CD14-positive monocyte (primary cell): ENCODE data around the gene PDGFD. TPM values are rescaled to one million over a fixed set of nuclear protein-coding genes. Genes with fewer than 3 reads are reported as not detected.

Experiments
- DNase-seq, 3 donors: peaks; one replicate each; pipeline ENCODE4 v3.0.0-alpha.2; 2011 to 2022
- H2AFZ ChIP-seq: 2 replicates; pipeline ENCODE4 v1.6.0; 2012; ENCODE audit warnings: mild to moderate bottlenecking, low read depth, low read length, inconsistent platforms; ENCODE audit not compliant: insufficient read depth, poor library complexity, severe bottlenecking
- H3K27ac ChIP-seq, 2 donors: 1 replicate in 1 of 2; 2 replicates in 1 of 2; pipeline ENCODE4 v1.5.1; 2012 to 2013; ENCODE audit warnings: low read length in 2 of 2, control low read depth in 1 of 2, inconsistent platforms in 1 of 2, low read depth in 1 of 2, mild to moderate bottlenecking in 1 of 2
- H3K27me3 ChIP-seq, 2 donors: one replicate each; pipeline versions ENCODE4 v1.6.0 to v1.6.1; 2011 to 2013; ENCODE audit warnings: low read length in 2 of 2; ENCODE audit not compliant: control insufficient read depth in 2 of 2, insufficient read depth in 2 of 2
- H3K36me3 ChIP-seq, 2 donors: replicated peaks in 1 of 2; 1 replicate in 1 of 2; 2 replicates in 1 of 2; pipeline versions ENCODE4 v1.5.1 to v1.6.1; 2012 to 2013; ENCODE audit warnings: low read length in 2 of 2, control low read depth in 1 of 2, inconsistent platforms in 1 of 2, mild to moderate bottlenecking in 1 of 2; ENCODE audit not compliant: insufficient read depth in 2 of 2, control insufficient read depth in 1 of 2
- H3K4me1 ChIP-seq, 2 donors: 1 replicate in 1 of 2; 2 replicates in 1 of 2; pipeline versions ENCODE4 v1.5.1 to v1.6.1; 2012 to 2013; ENCODE audit warnings: low read length in 2 of 2, control low read depth in 1 of 2, inconsistent platforms in 1 of 2, mild to moderate bottlenecking in 1 of 2, moderate library complexity in 1 of 2; ENCODE audit not compliant: insufficient read depth in 2 of 2, control insufficient read depth in 1 of 2
- H3K4me2 ChIP-seq: replicated peaks from 2 replicates; pipeline ENCODE3; 2012; ENCODE audit warnings: low read length, moderate library complexity, mild to moderate bottlenecking; ENCODE audit not compliant: poor library complexity, severe bottlenecking; ENCODE audit errors: extremely low read depth
- H3K4me3 ChIP-seq, 3 experiments: fragments of 200-600 bp in 1 of 3; sonication (generic) in 1 of 3; replicated peaks in 1 of 3; 1 replicate in 2 of 3; 2 replicates in 1 of 3; pipeline ENCODE4 v1.5.1; 2011 to 2013; ENCODE audit warnings: low read length in 3 of 3, mild to moderate bottlenecking in 3 of 3, control low read depth in 2 of 3, low read depth in 2 of 3, inconsistent platforms in 1 of 3, moderate library complexity in 1 of 3
- H3K79me2 ChIP-seq: 2 replicates; pipeline ENCODE4 v1.6.0; 2012; ENCODE audit warnings: mild to moderate bottlenecking, control low read depth, inconsistent platforms, low read length, moderate library complexity; ENCODE audit not compliant: insufficient read depth
- H3K9ac ChIP-seq: 2 replicates; pipeline ENCODE4 v1.6.0; 2017; ENCODE audit warnings: low read length, mild to moderate bottlenecking; ENCODE audit not compliant: insufficient read depth, poor library complexity, severe bottlenecking
- H3K9me3 ChIP-seq, 2 donors: replicated peaks in 1 of 2; 1 replicate in 1 of 2; 2 replicates in 1 of 2; pipeline versions ENCODE4 v1.5.1 to v1.6.1; 2012 to 2013; ENCODE audit warnings: low read length in 2 of 2, control low read depth in 1 of 2; ENCODE audit not compliant: control insufficient read depth in 1 of 2, insufficient read depth in 1 of 2
- H4K20me1 ChIP-seq: 2 replicates; pipeline ENCODE4 v1.6.0; 2012; ENCODE audit warnings: mild to moderate bottlenecking, low read length, control low read depth, moderate library complexity; ENCODE audit not compliant: insufficient read depth
- H3K27ac Mint-ChIP-seq, 7 donors: one replicate each; pipeline ENCODE4 v1.8.0; 2020; ENCODE audit warnings: mild to moderate bottlenecking in 7 of 7, mixed read lengths in 7 of 7, moderate library complexity in 6 of 7, inconsistent platforms in 2 of 7
- H3K27me3 Mint-ChIP-seq, 3 donors: one replicate each; pipeline ENCODE4 v1.8.0; 2021 to 2022; ENCODE audit warnings: low read depth in 3 of 3, mild to moderate bottlenecking in 3 of 3, mixed read lengths in 3 of 3, moderate library complexity in 3 of 3, inconsistent platforms in 1 of 3
- H3K36me3 Mint-ChIP-seq, 2 donors: one replicate each; pipeline ENCODE4 v1.8.0; 2020; ENCODE audit warnings: mixed read lengths in 2 of 2, inconsistent platforms in 1 of 2, mild to moderate bottlenecking in 1 of 2
- H3K4me1 Mint-ChIP-seq: one replicate; pipeline ENCODE4 v1.8.0; 2020; ENCODE audit warnings: mild to moderate bottlenecking, mixed read lengths
- H3K4me3 Mint-ChIP-seq, 2 donors: one replicate each; pipeline ENCODE4 v1.8.0; 2020; ENCODE audit warnings: mild to moderate bottlenecking in 2 of 2, mixed read lengths in 2 of 2, moderate library complexity in 1 of 2
- H3K9me3 Mint-ChIP-seq, 7 donors: one replicate each; pipeline ENCODE4 v1.8.0; 2020 to 2022; ENCODE audit warnings: mixed read lengths in 7 of 7, mild to moderate bottlenecking in 6 of 7, moderate library complexity in 6 of 7, inconsistent platforms in 2 of 7
- CTCF ChIP-seq: fragments of 200-600 bp; IDR thresholded peaks from one replicate; pipeline ENCODE4 v1.8.0; 2022; ENCODE audit warnings: antibody characterized with exemption, mild to moderate bottlenecking
- WGBS: methylation state at CpG from one replicate; pipeline ENCODE4 v1.1.5; 2013; ENCODE audit warnings: missing lambda C conversion rate; ENCODE audit not compliant: insufficient coverage; 5-methylcytosine and 5-hydroxymethylcytosine counted together
- intact Hi-C, 2 donors: fragments of 100-400 bp; cut with micrococcal nuclease; formaldehyde crosslinking; loops; one replicate each; pipeline versions ENCODE4 v1.15.0 to v1.15.1; 2023
- polyA plus RNA-seq, 3 donors: library from polyadenylated mRNA; depleted of rRNA in 1 of 3; unstranded in 2 of 3; stranded (reverse) in 1 of 3; fragments of 300-500 nt in 2 of 3; fragments of >200 nt in 1 of 3; fragmentation: Illumina TruSeq in 2 of 3; gene quantifications; 1 replicate in 2 of 3; 2 replicates in 1 of 3; pipeline ENCODE4 v1.2.3, GENCODE V29; 2012 to 2021

Gene PDGFD
- polyA plus RNA-seq, 3 donors, result 0.05 to 0.15 TPM; not detected in 1

- H3K4me3 ChIP-seq, result no peak overlapping the region
- TF ChIP-seq CTCF, result no peak
Observed at GRCh38 chr11:103993507-103993906, 170.4 kb downstream of the PDGFD start.

GRCh38 chr11:103988595-103988969, 175.4 kb downstream of the PDGFD start:
- Histone ChIP-seq H3K9me3 (no peaks in the 10 kb centered on the region), H3K27ac (no peak overlapping the region), H3K27me3 (no peaks in the 10 kb centered on the region), H3K79me2 (no peaks in the 10 kb centered on the region), H3K4me2 (no peak overlapping the region), H2AFZ (no peak overlapping the region), H3K4me1 (no peaks in the 10 kb centered on the region), H4K20me1 (no peaks in the 10 kb centered on the region), H3K36me3 (no peaks in the 10 kb centered on the region), H3K4me3 (no peak overlapping the region), H3K9ac (no peak overlapping the region)
- intact Hi-C loops, result no loop called here
- 100% methylated on average over 2 of the region's 4 CpGs for WGBS
- peaks cover 0 to 3% (median 0%) of the 10 kb centered on the region in 7 donors for H3K9me3 Mint-ChIP-seq
- H3K4me1 Mint-ChIP-seq, result no peaks in the 10 kb centered on the region
- H3K36me3 Mint-ChIP-seq, result no peaks in the 10 kb centered on the region
- no peak overlapping the region for H3K4me3 Mint-ChIP-seq
- no peak for TF ChIP-seq CTCF
- no peaks in the 10 kb centered on the region for H3K27me3 Mint-ChIP-seq
- H3K27ac Mint-ChIP-seq, result no peak overlapping the region
- DNase-seq, result no peak

More at GRCh38 chr11:103993507-103993906, 170.4 kb downstream of the PDGFD start:
- no peak overlapping the region for H3K4me3 Mint-ChIP-seq
- H3K9me3 ChIP-seq, result no peaks in the 10 kb centered on the region
- H3K4me1 Mint-ChIP-seq, result no peaks in the 10 kb centered on the region
- no peak overlapping the region for H3K4me2 ChIP-seq
- no peak overlapping the region for H2AFZ ChIP-seq
- H3K27ac ChIP-seq, result no peak overlapping the region
- DNase-seq, result no peak
- no peak overlapping the region for H3K27ac Mint-ChIP-seq
- H3K79me2 ChIP-seq, result no peaks in the 10 kb centered on the region
- no peaks in the 10 kb centered on the region for H3K36me3 ChIP-seq
- no peaks in the 10 kb centered on the region for H3K36me3 Mint-ChIP-seq
- H4K20me1 ChIP-seq, result no peaks in the 10 kb centered on the region
- H3K4me1 ChIP-seq, result no peaks in the 10 kb centered on the region
- intact Hi-C loops, result no loop called here
- H3K9ac ChIP-seq, result no peak overlapping the region
- peaks cover 0 to 2% (median 0%) of the 10 kb centered on the region in 7 donors for H3K9me3 Mint-ChIP-seq
- H3K27me3 ChIP-seq, result no peaks in the 10 kb centered on the region
- H3K27me3 Mint-ChIP-seq, result no peaks in the 10 kb centered on the region
